ENCODE results near the gene EMX2.

The EMX2 gene

DNA sequence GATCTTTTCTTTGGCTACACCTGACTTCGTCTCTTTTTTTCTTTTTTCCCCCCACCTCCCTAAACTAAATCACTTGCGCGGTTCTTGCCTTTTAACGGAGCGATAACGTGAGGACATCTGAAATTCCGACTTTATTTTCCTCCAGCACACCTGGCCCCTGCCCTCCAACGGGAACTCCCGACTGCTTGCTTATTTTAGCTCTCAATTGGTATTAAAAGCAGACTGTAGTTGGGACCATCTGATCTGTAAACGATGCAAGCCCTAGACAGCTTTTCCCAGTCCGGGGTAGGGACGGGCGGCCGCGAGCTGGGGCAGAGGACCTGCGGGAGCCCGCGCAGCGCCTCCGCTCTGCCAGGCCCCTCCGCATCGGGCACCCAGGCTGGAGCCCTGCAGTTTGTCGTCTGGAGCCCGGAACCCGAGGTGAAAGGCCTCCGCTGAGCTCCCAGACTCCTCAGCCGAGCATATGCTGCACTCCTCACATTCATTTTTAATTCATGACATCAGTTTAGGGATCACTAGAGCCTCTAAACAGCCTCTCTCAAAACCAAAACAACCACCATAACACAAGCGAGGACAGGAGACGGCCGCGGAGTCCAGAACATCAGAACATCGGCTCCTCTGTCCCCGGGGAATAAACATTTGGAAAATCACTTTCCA is 10.0 kb upstream of the EMX2 start:
- no peaks in the 10 kb centered on the region for H3K27me3 ChIP-seq (ENCODE audit: low read length)
- no peaks in the 10 kb centered on the region for H4K20me1 ChIP-seq (ENCODE audit: low read depth, low read length)
- H3K4me3 ChIP-seq (ENCODE audit: insufficient read depth, low read length, poor library complexity, severe bottlenecking) = no peak overlapping the region
- no peaks in the 10 kb centered on the region for H3K9me3 ChIP-seq (ENCODE audit: insufficient read depth, low read length)
- H3F3A ChIP-seq (ENCODE audit: insufficient read depth) = no peaks in the 10 kb centered on the region
- TF ChIP-seq EZH2phosphoT487 (conservative IDR thresholded peaks at IDR 0.05; ENCODE audit: low read length) = no peak
- TF ChIP-seq, protein P1, sequence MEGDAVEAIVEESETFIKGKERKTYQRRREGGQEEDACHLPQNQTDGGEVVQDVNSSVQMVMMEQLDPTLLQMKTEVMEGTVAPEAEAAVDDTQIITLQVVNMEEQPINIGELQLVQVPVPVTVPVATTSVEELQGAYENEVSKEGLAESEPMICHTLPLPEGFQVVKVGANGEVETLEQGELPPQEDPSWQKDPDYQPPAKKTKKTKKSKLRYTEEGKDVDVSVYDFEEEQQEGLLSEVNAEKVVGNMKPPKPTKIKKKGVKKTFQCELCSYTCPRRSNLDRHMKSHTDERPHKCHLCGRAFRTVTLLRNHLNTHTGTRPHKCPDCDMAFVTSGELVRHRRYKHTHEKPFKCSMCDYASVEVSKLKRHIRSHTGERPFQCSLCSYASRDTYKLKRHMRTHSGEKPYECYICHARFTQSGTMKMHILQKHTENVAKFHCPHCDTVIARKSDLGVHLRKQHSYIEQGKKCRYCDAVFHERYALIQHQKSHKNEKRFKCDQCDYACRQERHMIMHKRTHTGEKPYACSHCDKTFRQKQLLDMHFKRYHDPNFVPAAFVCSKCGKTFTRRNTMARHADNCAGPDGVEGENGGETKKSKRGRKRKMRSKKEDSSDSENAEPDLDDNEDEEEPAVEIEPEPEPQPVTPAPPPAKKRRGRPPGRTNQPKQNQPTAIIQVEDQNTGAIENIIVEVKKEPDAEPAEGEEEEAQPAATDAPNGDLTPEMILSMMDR (IDR thresholded peaks at IDR 0.05; ENCODE audit: insufficient read depth, low read length, poor library complexity, severe bottlenecking) = no peak
- H3K4me2 ChIP-seq (ENCODE audit: low read depth, low read length, poor library complexity, severe bottlenecking) = no peak overlapping the region
- no peak overlapping the region for H2AFZ ChIP-seq (ENCODE audit: low read depth, low read length, severe bottlenecking)
- H3K36me3 ChIP-seq (ENCODE audit: low read length) = no peaks in the 10 kb centered on the region
- no peak overlapping the region for H3K27ac ChIP-seq (ENCODE audit: low read depth, low read length)
- no peak overlapping the region for H3K9ac ChIP-seq (ENCODE audit: low read length)
- H3K9me2 ChIP-seq (replicated peaks; ENCODE audit: insufficient read depth, low read length) = no peaks in the 10 kb centered on the region
- H3K79me2 ChIP-seq (ENCODE audit: insufficient read depth, low read length) = no peaks in the 10 kb centered on the region

DNA sequence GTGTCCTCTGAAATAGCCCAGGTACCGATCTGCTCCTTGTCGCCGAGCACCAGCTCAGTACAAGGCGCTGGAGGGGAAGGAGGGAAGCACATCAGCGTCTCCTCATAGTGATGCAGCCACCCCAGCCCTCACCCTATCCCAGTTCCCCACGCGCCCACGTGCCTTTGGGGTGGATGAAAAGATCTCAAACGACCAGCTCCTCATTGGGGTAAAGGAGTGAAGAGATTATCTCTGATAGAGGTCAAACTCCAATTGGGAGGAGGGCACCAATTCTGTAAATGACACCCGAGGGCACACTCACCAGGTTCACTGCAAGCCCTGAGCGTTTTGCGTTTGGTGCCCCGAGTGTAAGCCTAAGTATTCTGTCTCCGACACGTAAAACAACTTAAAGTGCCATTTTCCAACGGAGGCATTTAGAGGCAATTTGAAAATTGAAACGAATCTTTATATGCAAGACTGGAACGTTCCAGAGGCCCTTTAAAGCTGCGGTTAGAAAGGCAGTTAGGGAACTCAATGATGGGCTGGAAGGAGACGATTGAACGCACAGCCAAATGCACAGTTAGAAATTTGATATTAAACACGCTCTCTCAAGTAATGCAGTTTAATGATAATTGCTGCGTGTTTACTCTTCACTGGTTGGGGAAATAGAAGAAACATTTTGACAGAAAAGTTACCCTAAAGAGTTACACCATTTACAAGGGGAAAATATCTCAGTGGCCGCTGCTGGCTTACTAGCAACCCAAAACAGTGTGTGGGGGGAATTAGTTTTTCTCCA is 8.9 kb upstream of the EMX2 start:
- no peaks in the 10 kb centered on the region for H4K20me1 ChIP-seq (ENCODE audit: low read depth, low read length)
- no peaks in the 10 kb centered on the region for H3K27me3 ChIP-seq (ENCODE audit: low read length)
- no peak overlapping the region for H3K4me2 ChIP-seq (ENCODE audit: low read depth, low read length, poor library complexity, severe bottlenecking)
- H3K9me2 ChIP-seq (replicated peaks; ENCODE audit: insufficient read depth, low read length) = no peaks in the 10 kb centered on the region
- no peak overlapping the region for H3K9ac ChIP-seq (ENCODE audit: low read length)
- no peaks in the 10 kb centered on the region for H3K79me2 ChIP-seq (ENCODE audit: insufficient read depth, low read length)
- H2AFZ ChIP-seq (ENCODE audit: low read depth, low read length, severe bottlenecking) = no peak overlapping the region
- no peak overlapping the region for H3K4me3 ChIP-seq (ENCODE audit: insufficient read depth, low read length, poor library complexity, severe bottlenecking)
- H3F3A ChIP-seq (ENCODE audit: insufficient read depth) = no peaks in the 10 kb centered on the region
- TF ChIP-seq, protein P1 (IDR thresholded peaks at IDR 0.05; ENCODE audit: insufficient read depth, low read length, poor library complexity, severe bottlenecking) = no peak
- TF ChIP-seq EZH2phosphoT487 (conservative IDR thresholded peaks at IDR 0.05; ENCODE audit: low read length) = no peak
- no peak overlapping the region for H3K27ac ChIP-seq (ENCODE audit: low read depth, low read length)
- no peaks in the 10 kb centered on the region for H3K36me3 ChIP-seq (ENCODE audit: low read length)
- no peaks in the 10 kb centered on the region for H3K9me3 ChIP-seq (ENCODE audit: insufficient read depth, low read length)

DNA sequence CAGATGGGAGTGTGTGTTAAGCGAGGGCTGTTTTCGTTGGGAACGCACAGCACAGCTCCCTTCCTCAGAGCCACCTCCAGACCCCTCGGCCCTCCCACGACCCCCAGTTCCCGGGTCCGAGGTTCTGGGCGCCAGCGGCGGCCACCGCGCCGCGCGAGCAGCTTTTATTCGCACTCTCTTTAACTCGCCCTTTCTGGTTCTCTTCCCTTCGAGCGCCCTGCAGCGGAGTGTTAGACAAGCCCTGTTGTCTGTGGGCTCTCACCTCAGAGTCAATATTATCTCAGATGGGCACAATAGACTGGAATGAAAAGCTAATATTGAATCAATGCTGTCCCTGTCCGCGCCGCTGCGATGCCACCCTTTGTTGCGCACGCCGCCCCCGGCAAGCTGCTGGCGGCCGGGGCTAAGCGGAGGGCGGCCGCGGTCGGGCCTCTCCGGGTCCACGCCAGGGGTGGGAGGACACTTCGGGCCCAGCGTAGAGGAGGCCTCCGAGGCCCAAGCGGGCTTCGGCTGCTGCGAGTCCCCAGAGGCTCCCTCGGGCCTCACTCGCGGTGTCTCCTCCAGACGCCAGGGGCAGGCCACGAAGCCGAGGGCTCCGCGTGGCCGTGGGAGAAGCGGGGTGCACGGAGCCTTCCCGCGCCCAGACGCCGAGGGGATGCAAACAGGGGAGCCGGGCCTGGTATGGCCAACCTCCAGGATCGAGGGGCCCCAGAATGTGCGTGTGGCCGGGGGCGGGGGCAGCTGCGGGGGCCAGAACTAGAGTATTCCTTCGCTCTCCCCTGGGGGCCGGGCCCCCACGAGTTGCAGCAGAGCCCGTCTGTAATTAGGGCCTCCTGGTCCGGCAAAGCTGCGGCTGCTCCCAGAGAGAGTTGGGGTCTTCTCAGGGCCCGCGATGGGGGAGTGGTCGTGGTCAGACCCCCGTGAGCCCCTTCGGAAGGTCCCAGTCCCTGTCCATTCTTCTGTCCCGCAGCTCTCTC is 7.9 kb upstream of the EMX2 start:
- no peak overlapping the region for H3K27ac ChIP-seq (ENCODE audit: low read depth, low read length)
- H3K4me3 ChIP-seq (ENCODE audit: insufficient read depth, low read length, poor library complexity, severe bottlenecking) = no peak overlapping the region

More for the DNA sequence above, 7.9 kb upstream of the EMX2 start:
- H3K9me3 ChIP-seq (ENCODE audit: insufficient read depth, low read length) = no peaks in the 10 kb centered on the region
- H3K36me3 ChIP-seq (ENCODE audit: low read length) = no peaks in the 10 kb centered on the region
- H3K4me2 ChIP-seq (ENCODE audit: low read depth, low read length, poor library complexity, severe bottlenecking) = no peak overlapping the region
- H3F3A ChIP-seq (ENCODE audit: insufficient read depth) = no peaks in the 10 kb centered on the region
- H4K20me1 ChIP-seq (ENCODE audit: low read depth, low read length) = no peaks in the 10 kb centered on the region
- TF ChIP-seq, protein P1 (IDR thresholded peaks at IDR 0.05; ENCODE audit: insufficient read depth, low read length, poor library complexity, severe bottlenecking) = no peak
- no peak for TF ChIP-seq EZH2phosphoT487 (conservative IDR thresholded peaks at IDR 0.05; ENCODE audit: low read length)
- H3K9me2 ChIP-seq (replicated peaks; ENCODE audit: insufficient read depth, low read length) = no peaks in the 10 kb centered on the region
- no peaks in the 10 kb centered on the region for H3K79me2 ChIP-seq (ENCODE audit: insufficient read depth, low read length)
- H2AFZ ChIP-seq (ENCODE audit: low read depth, low read length, severe bottlenecking) = no peak overlapping the region
- H3K9ac ChIP-seq (ENCODE audit: low read length) = no peak overlapping the region
- no peaks in the 10 kb centered on the region for H3K27me3 ChIP-seq (ENCODE audit: low read length)
